ENCODE data around the gene SEC22A. TPM values are rescaled to one million over a fixed set of nuclear protein-coding genes. Genes with fewer than 3 reads are reported as not detected.

SEC22A gene
- total RNA-seq, 2 donors from 2014 or later: 24.7 to 25.3 TPM

DNA sequence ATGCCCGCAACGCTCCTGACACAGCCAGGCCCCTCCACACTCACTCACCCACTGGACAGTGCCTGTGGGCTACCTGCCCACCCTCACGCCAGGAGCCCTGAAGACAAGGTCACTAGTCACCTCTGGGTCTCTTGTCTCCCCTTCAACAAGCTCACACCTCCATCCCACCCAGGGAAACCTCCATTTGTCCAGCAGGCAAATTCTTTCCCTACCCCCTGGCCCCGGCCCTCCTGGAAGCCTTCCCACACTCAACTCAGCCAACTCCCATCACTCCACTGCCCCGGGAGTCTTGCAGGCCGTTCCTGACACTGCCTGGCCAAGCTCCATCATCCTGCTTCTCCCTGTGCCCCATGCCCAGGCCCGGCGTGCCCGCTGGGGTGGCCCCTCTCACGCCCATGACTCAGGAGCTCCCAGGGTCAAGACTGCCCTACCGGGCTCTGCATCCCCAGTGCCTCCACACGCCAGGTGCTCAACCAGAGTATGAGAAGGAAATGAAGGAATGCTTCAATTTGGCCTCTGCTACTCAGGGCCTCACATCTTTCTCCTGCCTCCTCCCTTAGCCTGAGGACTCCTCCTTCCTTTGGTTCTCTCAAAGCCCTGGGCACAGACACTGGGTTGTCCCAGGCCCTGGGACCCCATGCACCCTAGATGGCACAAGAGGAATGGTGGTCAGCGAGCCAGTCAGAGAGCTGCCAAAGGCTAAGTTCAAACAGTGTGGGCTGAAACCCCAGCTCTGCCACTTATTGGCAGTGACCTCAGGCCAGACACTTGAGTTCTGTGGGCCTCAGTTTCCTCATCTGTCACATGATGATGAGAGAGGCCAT is 88.6 kb downstream of the SEC22A start:
- DNase-seq (ENCODE audit: low spot score): no peak
- Histone ChIP-seq H3K27ac (no peak overlapping the region), H3K4me3 (no peak overlapping the region), H3K4me1 (ENCODE audit: control insufficient read depth in 1 of 2, low read depth in 2 of 2) (no peaks in the 10 kb centered on the region), H3K27me3 (replicated peaks; ENCODE audit: insufficient read depth) (no peaks in the 10 kb centered on the region), H3K36me3 (peaks cover 51% of the 10 kb centered on the region), H3K9me3 (no peaks in the 10 kb centered on the region)
- TF ChIP-seq, protein P1, sequence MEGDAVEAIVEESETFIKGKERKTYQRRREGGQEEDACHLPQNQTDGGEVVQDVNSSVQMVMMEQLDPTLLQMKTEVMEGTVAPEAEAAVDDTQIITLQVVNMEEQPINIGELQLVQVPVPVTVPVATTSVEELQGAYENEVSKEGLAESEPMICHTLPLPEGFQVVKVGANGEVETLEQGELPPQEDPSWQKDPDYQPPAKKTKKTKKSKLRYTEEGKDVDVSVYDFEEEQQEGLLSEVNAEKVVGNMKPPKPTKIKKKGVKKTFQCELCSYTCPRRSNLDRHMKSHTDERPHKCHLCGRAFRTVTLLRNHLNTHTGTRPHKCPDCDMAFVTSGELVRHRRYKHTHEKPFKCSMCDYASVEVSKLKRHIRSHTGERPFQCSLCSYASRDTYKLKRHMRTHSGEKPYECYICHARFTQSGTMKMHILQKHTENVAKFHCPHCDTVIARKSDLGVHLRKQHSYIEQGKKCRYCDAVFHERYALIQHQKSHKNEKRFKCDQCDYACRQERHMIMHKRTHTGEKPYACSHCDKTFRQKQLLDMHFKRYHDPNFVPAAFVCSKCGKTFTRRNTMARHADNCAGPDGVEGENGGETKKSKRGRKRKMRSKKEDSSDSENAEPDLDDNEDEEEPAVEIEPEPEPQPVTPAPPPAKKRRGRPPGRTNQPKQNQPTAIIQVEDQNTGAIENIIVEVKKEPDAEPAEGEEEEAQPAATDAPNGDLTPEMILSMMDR (IDR thresholded peaks at IDR 0.05): no peak
- no peak for ATAC-seq (ENCODE audit: insufficient number of reproducible peaks, low FRiP score, low read depth)

DNA sequence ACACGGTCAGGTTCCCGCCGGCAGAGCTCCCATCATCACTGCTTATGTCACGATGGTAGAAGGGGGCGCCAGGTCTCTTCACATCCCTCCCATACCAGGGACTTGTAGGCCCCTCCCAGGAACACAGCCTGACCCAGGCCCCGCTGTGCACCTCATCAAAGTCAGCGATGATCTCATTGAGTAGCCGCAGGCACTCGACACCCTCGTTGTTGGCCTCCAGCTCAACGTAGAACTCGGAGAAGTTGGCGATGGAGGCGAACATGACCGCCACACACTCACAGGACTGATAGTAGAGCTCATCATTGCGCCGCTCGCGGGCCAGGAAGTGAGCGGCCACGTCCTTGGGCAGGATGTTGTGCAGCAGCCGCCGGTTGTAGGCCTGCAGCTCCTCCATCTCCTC is 89.2 kb downstream of the SEC22A start:
- peak overlapping the region in 1 of 2 donors; percentile 30 for H3K27ac ChIP-seq
- ATAC-seq (ENCODE audit: insufficient number of reproducible peaks, low FRiP score, low read depth): no peak
- H3K27me3 ChIP-seq (replicated peaks; ENCODE audit: insufficient read depth): no peaks in the 10 kb centered on the region
- no peak for DNase-seq (ENCODE audit: low spot score)
- TF ChIP-seq, protein P1 (IDR thresholded peaks at IDR 0.05): no peak
- H3K4me1 ChIP-seq (ENCODE audit: control insufficient read depth in 1 of 2, low read depth in 2 of 2): no peaks in the 10 kb centered on the region
- H3K36me3 ChIP-seq: peaks cover 49% of the 10 kb centered on the region
- no peaks in the 10 kb centered on the region for H3K9me3 ChIP-seq
- H3K4me3 ChIP-seq: no peak overlapping the region

DNA sequence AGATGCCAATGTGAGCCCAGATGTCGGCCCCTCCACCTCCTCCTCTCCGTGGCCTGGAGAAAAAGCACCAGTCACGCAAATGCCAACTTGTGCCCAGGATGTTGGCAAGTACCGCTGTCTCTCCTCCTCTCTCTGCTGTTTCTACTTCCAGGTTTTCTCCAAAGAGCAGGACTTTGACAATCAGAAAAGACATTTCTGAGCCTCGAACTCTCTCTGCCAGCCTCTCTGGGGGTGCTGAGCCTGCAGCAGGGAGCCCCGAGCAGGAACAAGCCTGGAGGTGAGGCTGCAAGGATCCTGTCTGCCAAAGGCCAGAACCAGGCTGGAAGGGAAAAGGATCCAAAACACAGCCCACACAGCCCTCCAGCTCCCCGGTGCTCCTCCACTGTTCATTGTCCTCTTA is 89.7 kb downstream of the SEC22A start:
- ATAC-seq (ENCODE audit: insufficient number of reproducible peaks, low FRiP score, low read depth): no peak
- no peak for DNase-seq (ENCODE audit: low spot score)
- Histone ChIP-seq H3K4me3 (no peak overlapping the region), H3K4me1 (ENCODE audit: control insufficient read depth in 1 of 2, low read depth in 2 of 2) (no peaks in the 10 kb centered on the region), H3K9me3 (no peaks in the 10 kb centered on the region), H3K36me3 (peaks cover 50% of the 10 kb centered on the region), H3K27me3 (replicated peaks; ENCODE audit: insufficient read depth) (no peaks in the 10 kb centered on the region), H3K27ac (peak overlapping the region in 1 of 2 donors; percentile 30)
- TF ChIP-seq, protein P1 (IDR thresholded peaks at IDR 0.05): no peak

DNA sequence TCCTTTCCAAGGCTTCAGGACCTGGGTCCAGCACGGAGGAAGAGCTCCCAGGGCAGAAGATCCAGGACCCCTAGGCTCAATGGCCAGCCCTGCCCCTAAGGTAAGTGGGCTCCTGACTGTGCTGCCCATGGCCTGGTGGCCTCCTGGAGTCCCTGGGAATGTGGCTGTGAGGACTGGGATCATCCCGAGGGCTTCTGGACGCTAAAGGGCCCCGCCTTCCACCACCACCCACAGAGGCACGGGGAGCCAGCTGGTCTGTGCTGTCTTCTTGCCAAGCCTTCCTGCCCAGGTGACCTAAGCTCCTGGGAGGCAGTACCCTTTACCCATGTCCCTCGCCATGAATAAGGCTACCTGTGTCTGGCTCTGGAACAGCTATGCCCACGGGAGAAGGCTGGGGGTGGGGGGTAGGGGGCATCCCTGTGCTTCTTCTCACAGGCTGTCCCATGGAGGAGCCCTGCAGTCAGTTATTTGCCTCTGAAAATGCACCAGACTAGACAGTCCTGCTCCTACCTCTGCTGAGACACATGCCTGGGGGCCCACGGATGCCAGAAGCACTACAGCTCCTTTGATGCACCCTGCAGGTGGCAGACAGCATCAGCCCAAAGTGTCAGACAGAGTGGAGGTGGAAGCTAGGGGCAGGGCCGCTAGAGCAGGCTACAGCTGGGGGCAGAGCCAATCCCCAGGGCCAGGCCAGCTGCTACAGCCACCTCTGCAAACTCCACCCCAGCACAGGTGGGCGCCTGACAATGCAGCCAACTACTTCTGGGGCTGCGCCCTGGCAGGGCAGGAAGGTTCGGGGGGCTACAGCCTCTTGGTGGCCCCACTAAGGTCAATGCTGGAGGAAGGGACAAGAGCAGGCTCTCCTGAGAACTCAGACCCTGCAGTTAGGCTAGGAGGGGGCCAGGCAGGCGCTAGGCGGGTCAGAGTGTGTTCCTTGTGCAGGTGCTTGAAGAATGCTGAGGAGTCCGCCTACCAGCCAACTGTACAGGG is 90.9 kb downstream of the SEC22A start:
- DNase-seq (ENCODE audit: low spot score): no peak
- Histone ChIP-seq H3K27me3 (replicated peaks; ENCODE audit: insufficient read depth) (no peaks in the 10 kb centered on the region), H3K27ac (peak overlapping the region in 1 of 2 donors; percentile 17), H3K36me3 (peaks cover 55% of the 10 kb centered on the region), H3K4me1 (ENCODE audit: control insufficient read depth in 1 of 2, low read depth in 2 of 2) (no peaks in the 10 kb centered on the region), H3K4me3 (no peak overlapping the region), H3K9me3 (no peaks in the 10 kb centered on the region)
- TF ChIP-seq, protein P1 (IDR thresholded peaks at IDR 0.05): no peak
- ATAC-seq (ENCODE audit: insufficient number of reproducible peaks, low FRiP score, low read depth): no peak

Measured in thoracic aorta (tissue), 2 donors.